Effector CD4-positive, alpha-beta T cell (primary cell): ENCODE results near the gene ABI3.

ENCODE experiments used
- DNase-seq: peaks from one replicate; pipeline ENCODE4 v3.0.0-alpha.2; 2020

ABI3 gene

GRCh38 chr17:49227436-49228261 is 17.1 kb downstream of the ABI3 start:
- DNase-seq = peak; percentile 75

DNA sequence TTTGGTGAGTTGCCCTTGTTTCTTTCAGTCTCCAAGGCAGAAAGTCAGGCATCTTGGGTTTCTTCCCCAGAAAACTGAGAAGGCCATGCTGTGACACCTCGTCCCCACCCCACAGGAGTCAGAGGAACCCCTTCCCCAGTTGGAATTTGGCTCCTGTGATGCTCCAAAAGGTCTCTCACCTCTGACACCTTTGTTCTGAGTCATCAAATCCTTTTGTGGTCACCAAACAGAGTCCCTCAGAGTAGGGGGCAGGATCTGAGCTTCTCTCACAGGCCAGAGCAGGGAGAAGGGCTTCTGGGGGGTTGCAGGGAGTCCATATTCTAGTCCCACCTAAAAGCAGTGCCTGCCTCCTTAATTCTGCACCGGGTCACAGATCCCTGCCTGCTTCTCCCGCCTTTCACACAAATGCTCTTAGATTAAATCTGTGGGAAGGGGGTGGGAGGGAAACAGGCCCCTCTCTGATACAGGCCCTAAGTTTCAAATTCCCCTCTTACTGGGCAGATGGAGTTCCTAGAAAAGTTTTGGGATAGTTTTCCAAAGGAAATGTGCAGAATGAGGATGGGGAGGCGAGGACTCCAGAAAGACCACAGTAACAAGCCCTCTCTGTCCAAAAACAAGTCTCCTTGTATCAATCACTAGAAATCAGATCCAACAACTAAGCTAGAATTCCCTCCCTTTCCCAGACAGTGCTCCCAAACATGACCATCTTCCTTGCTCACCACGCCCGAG is 18.7 kb downstream of the ABI3 start:
- no peak for DNase-seq

GRCh38 chr17:49229805-49230600 is 19.5 kb downstream of the ABI3 start:
- DNase-seq = no peak

GRCh38 chr17:49230636-49231562 is 20.4 kb downstream of the ABI3 start, which contains the start of gene PHOSPHO1:
PHOSPHO1 (minus strand) TSS chr17:49230787; CDS start chr17:49226691, 4,096 bp downstream.
- peak; percentile 83 for DNase-seq

DNA sequence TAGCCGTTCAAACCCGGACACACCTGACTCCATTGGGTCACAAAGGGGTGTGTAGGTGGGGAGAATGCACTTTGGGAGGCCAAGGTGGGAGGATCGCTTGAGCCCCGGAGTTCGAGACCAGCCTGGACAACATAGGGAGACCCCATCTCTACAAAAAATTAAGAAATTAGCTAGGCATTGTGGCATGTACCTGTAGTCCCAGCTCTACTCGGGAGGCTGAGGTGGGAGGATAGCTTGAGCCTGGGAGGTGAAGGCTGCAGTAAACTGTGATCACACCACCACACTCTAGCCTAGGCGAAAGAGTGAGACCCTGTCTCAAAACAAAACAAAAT is 21.0 kb downstream of the ABI3 start:
- DNase-seq = no peak

DNA sequence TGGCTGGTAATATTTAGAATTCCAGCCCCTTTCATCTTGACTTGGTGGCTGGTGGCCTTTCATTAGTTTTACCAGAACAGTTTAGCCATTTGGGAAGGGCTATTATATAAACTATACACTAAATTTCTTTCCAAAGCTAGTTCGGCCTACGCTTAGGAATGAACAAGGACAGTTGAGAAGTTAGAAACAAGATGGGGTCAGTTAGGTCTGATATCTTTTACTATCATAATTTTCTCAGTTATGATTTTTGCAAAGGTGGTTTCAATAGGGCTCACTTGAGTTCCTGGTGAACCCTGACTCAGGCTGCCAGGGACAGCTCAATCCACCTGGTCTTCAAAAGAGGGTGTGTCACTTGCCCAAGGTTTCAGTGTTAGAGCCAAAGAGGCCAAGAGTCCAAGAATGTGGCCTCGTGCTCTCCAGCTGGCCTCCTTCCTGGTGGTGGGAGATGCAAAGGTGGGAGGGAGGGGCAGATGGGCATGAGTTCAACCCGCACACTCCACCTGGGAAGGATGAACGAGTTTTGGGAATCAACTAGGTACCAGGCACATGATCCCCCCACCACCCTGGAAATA is 24.1 kb downstream of the ABI3 start:
- DNase-seq = no peak

GRCh38 chr17:49235896-49236295 is 25.4 kb downstream of the ABI3 start:
- DNase-seq = no peak

GRCh38 chr17:49239963-49240362 is 29.5 kb downstream of the ABI3 start:
- no peak for DNase-seq

GRCh38 chr17:49240619-49241018 is 30.1 kb downstream of the ABI3 start:
- DNase-seq = no peak

DNA sequence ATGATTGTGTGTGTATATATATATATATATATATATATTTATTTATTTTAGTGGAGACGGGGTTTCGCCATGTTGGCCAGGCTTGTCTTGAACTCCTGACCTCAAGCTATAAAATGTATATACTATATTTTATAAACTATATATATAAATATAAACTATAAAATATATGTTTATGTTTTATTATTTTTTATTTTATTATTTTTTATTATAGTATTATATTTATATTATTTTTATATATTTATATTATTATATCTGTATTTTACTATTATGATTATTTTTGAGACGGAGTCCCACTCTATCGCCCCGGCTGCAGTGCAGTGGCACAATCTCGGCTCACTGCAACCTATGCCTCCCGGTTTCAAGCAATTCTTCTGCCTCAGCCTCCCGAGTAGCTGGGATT is 30.5 kb downstream of the ABI3 start:
- DNase-seq = no peak

GRCh38 chr17:49241692-49242397 is 31.3 kb downstream of the ABI3 start:
- DNase-seq = no peak

- DNase-seq = no peak
Observed at GRCh38 chr17:49242813-49243212, 32.3 kb downstream of the ABI3 start.

DNA sequence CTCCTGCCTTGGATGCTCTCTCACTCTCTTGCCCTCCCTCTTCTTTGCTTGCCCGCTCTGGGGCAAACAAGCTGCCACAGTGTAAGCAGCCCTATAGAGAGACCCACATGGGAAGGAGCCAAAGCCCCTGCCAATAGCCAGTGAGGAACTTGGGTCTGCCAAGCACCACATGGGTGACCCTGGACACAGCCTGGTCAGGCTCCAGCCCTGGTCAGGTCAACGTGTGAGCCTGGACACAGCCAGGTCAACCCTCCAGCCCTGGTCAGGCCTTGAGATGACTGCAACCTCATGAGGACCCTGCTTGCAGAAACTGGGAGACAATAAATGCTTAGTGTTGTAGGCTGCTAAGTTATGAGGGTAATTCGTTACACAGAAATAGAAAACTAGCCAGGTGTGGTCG is 34.3 kb downstream of the ABI3 start:
- no peak for DNase-seq

- DNase-seq = no peak
Observed at GRCh38 chr17:49247944-49248343, 37.4 kb downstream of the ABI3 start.

DNA sequence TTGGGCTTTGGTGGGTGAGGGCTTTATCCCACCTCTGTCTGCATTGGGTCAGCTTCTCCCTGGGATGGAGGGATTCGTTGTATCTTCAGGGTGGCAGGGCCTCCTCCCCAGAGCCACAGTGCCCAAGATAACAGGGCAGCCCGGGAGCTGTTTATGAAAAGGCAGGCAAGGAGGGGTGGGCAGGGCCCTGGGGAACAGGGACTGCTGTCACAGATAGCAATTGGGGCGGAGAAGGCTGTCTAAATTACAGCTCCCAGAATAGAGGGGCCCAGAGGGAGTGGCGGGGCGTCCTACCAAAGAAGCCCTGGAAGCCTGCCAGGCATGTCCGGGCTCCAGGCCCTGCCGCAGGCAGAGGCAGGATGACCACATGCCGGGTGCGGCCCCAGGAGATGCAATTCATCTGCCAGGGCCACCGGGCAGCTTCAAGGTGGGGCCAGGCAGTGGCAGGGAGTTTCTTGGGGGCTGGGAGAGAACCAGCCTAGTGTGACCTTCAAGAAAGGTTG is 38.8 kb downstream of the ABI3 start:
- DNase-seq = no peak

DNA sequence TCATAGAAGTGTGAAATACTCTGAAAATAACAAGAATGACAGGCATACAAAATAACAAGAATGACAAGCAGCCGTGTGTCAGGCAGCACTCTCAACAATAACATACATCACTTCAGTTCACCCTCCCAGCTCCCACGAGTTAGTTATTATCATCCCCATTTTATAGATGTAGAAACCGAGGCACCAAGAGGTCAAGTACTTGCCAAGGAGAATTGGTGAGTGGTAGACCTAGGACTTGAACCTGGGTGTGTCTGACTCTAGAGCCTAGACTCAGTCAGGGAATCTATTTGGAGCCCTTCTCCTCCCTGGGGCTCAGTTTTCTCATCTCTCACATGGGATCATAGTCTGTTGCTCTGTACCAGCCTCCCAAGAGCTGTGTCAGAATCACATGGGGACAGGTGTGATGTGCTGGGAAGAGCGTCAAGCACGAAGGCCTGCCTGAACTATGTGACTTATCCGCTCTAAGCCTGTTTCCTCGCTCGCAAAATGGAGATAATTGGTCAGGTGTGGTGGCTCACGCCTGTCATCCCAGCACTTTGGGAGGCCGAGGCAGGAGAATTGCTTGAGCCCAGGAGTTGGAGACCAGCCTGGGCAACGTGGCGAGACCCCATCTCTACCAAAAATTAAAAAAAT is 39.5 kb downstream of the ABI3 start:
- no peak for DNase-seq

DNA sequence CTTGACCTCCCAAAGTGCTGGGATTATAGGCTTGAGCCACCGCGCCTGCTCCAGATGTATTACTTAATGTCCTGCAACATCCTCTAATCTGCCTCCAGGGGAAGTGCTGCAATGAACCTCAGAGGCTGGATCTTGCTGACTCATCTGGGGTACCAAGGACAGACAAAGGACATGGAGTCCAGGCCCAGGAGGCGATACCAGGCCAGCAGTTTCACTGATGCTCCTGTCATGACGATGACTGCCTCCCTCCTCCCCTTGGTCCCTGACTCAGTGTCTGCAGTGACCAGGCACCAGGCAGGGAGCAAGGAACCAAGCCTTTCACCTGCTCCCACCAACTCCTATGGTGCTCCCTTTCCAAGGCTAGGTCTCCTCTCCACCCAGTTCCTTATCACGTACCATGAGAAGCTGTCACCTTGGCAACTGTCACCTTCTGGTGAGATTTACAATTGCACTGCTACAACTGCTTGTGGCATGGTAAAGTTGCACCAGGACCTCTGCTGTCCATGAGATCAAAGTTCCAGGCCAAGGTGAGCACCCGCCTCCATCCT is 41.7 kb downstream of the ABI3 start:
- DNase-seq = no peak

GRCh38 chr17:49254066-49254465 is 43.6 kb downstream of the ABI3 start:
- no peak for DNase-seq

GRCh38 chr17:49255125-49255524 is 44.6 kb downstream of the ABI3 start:
- DNase-seq = no peak

DNA sequence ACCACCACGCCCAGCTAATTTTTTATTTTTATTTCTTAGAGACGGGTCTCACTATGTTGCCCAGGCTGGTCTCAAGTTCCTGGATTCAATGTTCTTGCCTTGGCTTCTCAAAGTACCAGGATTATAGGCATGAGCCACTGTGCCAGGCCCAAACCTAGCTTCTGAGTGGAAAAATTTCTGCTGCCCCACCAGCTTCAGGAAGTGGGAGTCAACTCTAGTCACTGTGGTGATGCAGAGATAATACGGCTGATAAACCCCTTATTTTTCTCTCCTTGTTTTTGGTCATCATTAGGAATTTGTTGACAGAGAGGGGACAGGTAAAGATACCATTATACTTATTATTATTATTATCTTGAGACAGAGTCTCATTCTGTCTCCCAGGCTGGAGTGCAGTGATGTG is 47.9 kb downstream of the ABI3 start:
- no peak for DNase-seq
